Pancreas (tissue), 10 donors: ENCODE measurements around the gene TAF5L. TPM values are rescaled to one million over a fixed set of nuclear protein-coding genes. Genes with fewer than 3 reads are reported as not detected.

Experiments
- ATAC-seq, 4 donors: fragments of 200-7000 bp; cut with Tn5 transposase; one replicate each; pipeline versions ENCODE4 v1.8.0 to v1.9.1; 2020; ENCODE audit warnings: mild to moderate bottlenecking in 4 of 4, moderate library complexity in 4 of 4
- DNase-seq, 6 donors: peaks; one replicate each; pipeline ENCODE4 v3.0.0-alpha.2; 2020
- FAIRE-seq: peaks from 2 replicates; lab custom pipeline; 2012; peaks lifted over from hg19 to GRCh38; lab: Jason Lieb, UNC
- H3K27ac ChIP-seq, 4 donors: fragments of 200-600 bp; sonication (generic); 1 replicate in 3 of 4; 2 replicates in 1 of 4; pipeline versions ENCODE4 v1.5.0 to v1.8.0; 2020
- H3K27me3 ChIP-seq, 4 donors: fragments of 200-600 bp; one replicate each; pipeline ENCODE4 v1.8.0; 2021
- H3K36me3 ChIP-seq, 3 donors: fragments of 200-600 bp; sonication (generic) in 1 of 3; one replicate each; pipeline versions ENCODE4 v1.5.0 to v1.8.0; 2020 to 2021
- H3K4me1 ChIP-seq, 3 donors: fragments of 200-600 bp; one replicate each; pipeline ENCODE4 v1.8.0; 2021
- H3K4me3 ChIP-seq, 4 donors: fragments of 200-600 bp; sonication (generic) in 2 of 4; one replicate each; pipeline versions ENCODE4 v1.5.0 to v1.8.0; 2020 to 2021
- H3K9me3 ChIP-seq, 4 donors: fragments of 200-600 bp; one replicate each; pipeline ENCODE4 v1.8.0; 2021
- CTCF ChIP-seq, 4 donors: fragments of 200-600 bp; sonication (generic) in 3 of 4; IDR thresholded peaks; one replicate each; pipeline versions ENCODE4 v1.5.0 to v1.8.0; 2021; ENCODE audit warnings: antibody characterized with exemption in 4 of 4
- WGBS, 2 donors: extraction: QIAGEN DNeasy Blood & Tissue Kit; methylation state at CpG; one replicate each; pipeline ENCODE4 v1.1.7; 2013; 5-methylcytosine and 5-hydroxymethylcytosine counted together
- intact Hi-C, 3 donors: fragments of 100-400 bp; cut with DNase I; formaldehyde crosslinking; loops; one replicate each; pipeline versions ENCODE4 v1.11.1 to v1.14.2; 2022
- polyA plus RNA-seq, 2 donors: library from polyadenylated mRNA; stranded (reverse); fragments of 200-250 nt; gene quantifications; one replicate each; pipeline ENCODE4 v1.2.3, GENCODE V29; 2013
- total RNA-seq, 6 donors: library from RNA; stranded (reverse); fragmentation: NEBNext Ultra II Directional in 4 of 6; extraction: Animal tissue kit (Norgen Biotek cat#: 25700) in 4 of 6; gene quantifications; one replicate each; pipeline versions ENCODE4 v1.2.1 to v1.2.4, GENCODE V29; 2021 to 2023
- donor health status: healthy with polysubstance abuse.
- donor health status: DM: no; HTN: no; CAD: no; lungs with moderate emphysema.
- donor health status: DM: no; HTN: no; CAD: no.
- donor health status: control.
- donor health status: control.
- donor health status: Bipolar disorder and iron deficiency.
- donor health status: DM: yes; HTN: yes; CAD: no.
- donor health status: DM: no; HTN: no; CAD: no.
- donor health status: DM: no; HTN: no; CAD: no.
- donor health status: DM: yes; HTN: yes; CAD: no.

Gene TAF5L
- total and polyA plus RNA-seq, 8 donors = 4.4 to 9.5 (median 7.1) TPM

- peaks cover 0 to 3% (median 0%) of the 10 kb centered on the region in 3 donors for H3K36me3 ChIP-seq
- ATAC-seq = peak in 1 of 4 donors; percentile 28
- H3K27ac ChIP-seq = no peak overlapping the region
Observed at GRCh38 chr1:229619002-229619401, 6.9 kb downstream of the TAF5L start.

DNA sequence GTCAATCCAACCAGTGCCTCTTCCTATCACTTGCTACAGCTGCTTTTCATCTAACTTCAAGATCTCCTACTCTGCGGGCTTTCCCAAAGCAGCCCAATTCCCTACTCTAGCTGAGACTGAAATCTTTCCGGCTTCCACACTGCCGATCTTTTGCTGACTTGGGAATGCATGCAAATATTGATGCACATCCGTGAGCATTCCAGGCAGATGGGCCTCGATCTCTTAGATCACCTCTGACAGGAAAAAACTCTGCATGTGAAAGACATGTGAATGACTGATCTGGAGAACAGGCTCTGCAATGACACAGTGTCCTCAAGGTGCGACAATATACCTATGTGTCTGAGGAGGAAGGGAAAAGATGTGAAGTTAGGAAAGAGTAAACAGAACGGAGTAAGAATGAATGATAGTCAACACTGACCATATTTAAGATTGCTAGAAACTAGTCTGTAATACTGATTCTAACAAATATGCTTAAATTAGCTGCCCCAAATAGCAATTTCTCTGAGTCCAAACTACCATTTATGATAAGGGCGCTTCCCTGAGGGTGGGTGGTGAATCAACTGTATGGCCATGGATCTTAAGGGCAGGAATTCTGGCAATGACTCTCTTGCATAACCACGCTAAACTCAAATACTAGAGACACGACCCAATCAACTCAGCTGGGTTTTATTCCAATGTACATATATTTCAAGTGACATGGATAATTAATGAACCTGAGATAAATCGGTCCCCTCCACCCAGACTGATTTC is 8.4 kb downstream of the TAF5L start:
- peaks cover 0 to 3% (median 0%) of the 10 kb centered on the region in 3 donors for H3K4me1 ChIP-seq
- no peaks in the 10 kb centered on the region for H3K27me3 ChIP-seq
- no peak overlapping the region for H3K4me3 ChIP-seq
- ATAC-seq (no peak), DNase-seq (no peak), FAIRE-seq (no peak)
- no peak for TF ChIP-seq CTCF (IDR thresholded peaks at IDR 0.05)
- 75% methylated on average over 11 of the region's 11 CpGs for WGBS, 2 donors
- H3K9me3 ChIP-seq = no peaks in the 10 kb centered on the region
- H3K36me3 ChIP-seq = peaks cover 0 to 5% (median 0%) of the 10 kb centered on the region in 3 donors
- intact Hi-C loops = no loop called here
- H3K27ac ChIP-seq = no peak overlapping the region

More at GRCh38 chr1:229619002-229619401, 6.9 kb downstream of the TAF5L start:
- DNase-seq (no peak), FAIRE-seq (no peak)
- peaks cover 0 to 3% (median 1%) of the 10 kb centered on the region in 3 donors for H3K4me1 ChIP-seq
- H3K9me3 ChIP-seq = no peaks in the 10 kb centered on the region
- H3K27me3 ChIP-seq = no peaks in the 10 kb centered on the region
- no peak for TF ChIP-seq CTCF (IDR thresholded peaks at IDR 0.05)
- no peak overlapping the region for H3K4me3 ChIP-seq
- intact Hi-C loops = no loop called here

GRCh38 chr1:229614701-229615100 is 11.2 kb downstream of the TAF5L start:
- FAIRE-seq = no peak
- Histone ChIP-seq H3K27me3 (no peaks in the 10 kb centered on the region), H3K27ac (no peak overlapping the region), H3K36me3 (peaks cover 0 to 22% (median 0%) of the 10 kb centered on the region in 3 donors), H3K4me1 (peaks cover 0 to 3% (median 0%) of the 10 kb centered on the region in 3 donors), H3K4me3 (no peak overlapping the region), H3K9me3 (no peaks in the 10 kb centered on the region)
- no peak for ATAC-seq
- DNase-seq = no peak
- intact Hi-C loops = no loop called here
- WGBS, 2 donors = 94 to 96% methylated on average over 2 of the region's 2 CpGs
- TF ChIP-seq CTCF (IDR thresholded peaks at IDR 0.05) = no peak

GRCh38 chr1:229613938-229614337 is 12.0 kb downstream of the TAF5L start:
- FAIRE-seq = no peak
- no peak for TF ChIP-seq CTCF (IDR thresholded peaks at IDR 0.05)
- no peaks in the 10 kb centered on the region for H3K9me3 ChIP-seq
- no peak overlapping the region for H3K27ac ChIP-seq
- intact Hi-C loops = no loop called here
- no peaks in the 10 kb centered on the region for H3K27me3 ChIP-seq
- H3K4me3 ChIP-seq = no peak overlapping the region
- peaks cover 0 to 28% (median 4%) of the 10 kb centered on the region in 3 donors for H3K36me3 ChIP-seq
- no peak for DNase-seq
- no peak for ATAC-seq
- no peaks in the 10 kb centered on the region for H3K4me1 ChIP-seq
- 76 to 90% methylated on average over 5 of the region's 5 CpGs for WGBS, 2 donors

DNA sequence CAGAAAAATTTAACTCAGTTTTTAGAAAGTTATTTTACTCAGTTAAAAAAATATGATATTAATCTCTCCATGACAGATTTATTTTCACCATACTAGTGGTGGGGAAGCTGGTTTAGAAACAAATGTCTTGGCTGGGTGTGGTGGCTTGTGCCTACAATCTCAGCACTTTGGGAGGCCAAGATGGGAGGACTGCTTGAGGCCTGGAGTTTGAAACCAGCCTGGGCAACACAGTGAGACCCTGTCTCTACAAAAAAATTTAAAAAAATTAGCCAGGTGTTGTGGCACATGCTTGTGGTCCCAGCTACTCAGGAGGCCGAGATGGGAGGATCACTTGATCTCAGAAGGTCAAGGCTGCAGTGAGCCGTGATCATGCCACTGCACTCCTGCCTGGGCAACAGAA is 17.3 kb downstream of the TAF5L start:
- no peak overlapping the region for H3K4me3 ChIP-seq
- WGBS, 2 donors = 92 to 94% methylated on average over 2 of the region's 2 CpGs
- intact Hi-C loops = no loop called here
- H3K27ac ChIP-seq = no peak overlapping the region
- H3K4me1 ChIP-seq = no peaks in the 10 kb centered on the region
- H3K9me3 ChIP-seq = no peaks in the 10 kb centered on the region
- no peaks in the 10 kb centered on the region for H3K27me3 ChIP-seq
- no peak for FAIRE-seq
- no peak for TF ChIP-seq CTCF (IDR thresholded peaks at IDR 0.05)
- DNase-seq = no peak
- H3K36me3 ChIP-seq = peaks cover 0 to 47% (median 12%) of the 10 kb centered on the region in 3 donors
- no peak for ATAC-seq
